Aorta (tissue), 5 donors: ENCODE data around the gene TMEM141. TPM values are rescaled to one million over a fixed set of nuclear protein-coding genes. Genes with fewer than 3 reads are reported as not detected.

Source experiments
- ATAC-seq: fragments of 200-7000 bp; cut with Tn5 transposase; one replicate; pipeline ENCODE4 v1.9.1; 2022; ENCODE audit warnings: moderate library complexity; ENCODE audit not compliant: low FRiP score
- DNase-seq, 2 donors: peaks; one replicate each; pipeline ENCODE4 v3.0.0-alpha.2; 2020
- H3K27ac ChIP-seq, 2 donors: one replicate each; pipeline ENCODE4 v1.5.1; 2013; ENCODE audit warnings: low read length in 2 of 2, mild to moderate bottlenecking in 2 of 2, moderate library complexity in 2 of 2, control low read depth in 1 of 2, inconsistent platforms in 1 of 2, low read depth in 1 of 2
- H3K27me3 ChIP-seq, 2 donors: one replicate each; pipeline ENCODE4 v1.6.1; 2013; ENCODE audit warnings: control low read depth in 1 of 2, low read length in 1 of 2, mild to moderate bottlenecking in 1 of 2, moderate library complexity in 1 of 2; ENCODE audit not compliant: insufficient read depth in 2 of 2, control insufficient read depth in 1 of 2
- H3K36me3 ChIP-seq, 2 donors: one replicate each; pipeline ENCODE4 v1.6.1; 2013; ENCODE audit warnings: control low read depth in 1 of 2, low read length in 1 of 2, mild to moderate bottlenecking in 1 of 2; ENCODE audit not compliant: insufficient read depth in 2 of 2, control insufficient read depth in 1 of 2
- H3K4me1 ChIP-seq, 2 donors: one replicate each; pipeline ENCODE4 v1.6.1; 2013; ENCODE audit warnings: low read length in 2 of 2, control low read depth in 1 of 2, mild to moderate bottlenecking in 1 of 2, moderate library complexity in 1 of 2; ENCODE audit not compliant: insufficient read depth in 2 of 2, control insufficient read depth in 1 of 2
- H3K4me3 ChIP-seq, 2 donors: one replicate each; pipeline ENCODE4 v1.5.1; 2013; ENCODE audit warnings: low read length in 2 of 2, control low read depth in 1 of 2, mild to moderate bottlenecking in 1 of 2
- H3K9me3 ChIP-seq: one replicate; pipeline ENCODE4 v1.6.1; 2013; ENCODE audit warnings: mild to moderate bottlenecking, low read length; ENCODE audit not compliant: control insufficient read depth
- WGBS, 2 donors: extraction: QIAGEN DNeasy Blood & Tissue Kit; methylation state at CpG; one replicate each; pipeline ENCODE4 v1.1.7; 2013; 5-methylcytosine and 5-hydroxymethylcytosine counted together
- intact Hi-C, 2 donors: fragments of 100-400 bp; cut with DNase I; formaldehyde crosslinking; loops; one replicate each; pipeline versions ENCODE4 v1.14.2 to v1.15.0; 2022
- polyA plus RNA-seq, 2 donors: library from polyadenylated mRNA; stranded (reverse); fragments of 200-250 nt; gene quantifications; one replicate each; pipeline ENCODE4 v1.2.3, GENCODE V29; 2013
- total RNA-seq, 2 donors: library from RNA; stranded (reverse); fragmentation: NEBNext Ultra II Directional; extraction: Animal tissue kit (Norgen Biotek cat#: 25700); gene quantifications; one replicate each; pipeline ENCODE4 v1.2.1, GENCODE V29; 2021
- donor health status: healthy with polysubstance abuse.
- donor health status: Bipolar disorder and iron deficiency.
- donor health status: DM: no; HTN: no; CAD: no.
- donor health status: DM: no; HTN: no; CAD: no.
- donor health status: DM: yes; HTN: yes; CAD: no.

The TMEM141 gene
- total and polyA plus RNA-seq, 4 donors = 26.6 to 95.8 (median 42.0) TPM

- DNase-seq (peak in 1 of 2 donors; percentile 62), ATAC-seq (peak; percentile 2)
- peak overlapping the region; percentile 91 to 92 for H3K4me3 ChIP-seq
- intact Hi-C loops = loop anchor here in 1 of 2 donors (5.0 kb wide), 1 partner anchor 34 kb away; the partner anchor contains the start of gene AJM1
- H3K9me3 ChIP-seq = no peaks in the 10 kb centered on the region
- no peaks in the 10 kb centered on the region for H3K4me1 ChIP-seq
- no peak overlapping the region for H3K27ac ChIP-seq
- no peaks in the 10 kb centered on the region for H3K27me3 ChIP-seq
- H3K36me3 ChIP-seq = no peaks in the 10 kb centered on the region
- WGBS, 2 donors = 1% methylated on average over 68 to 93 of the region's 93 CpGs
These were observed 17.1 kb downstream of the TMEM141 start for GRCh38 chr9:136808075-136808805.

- 6% methylated on average over 14 of the region's 14 CpGs for WGBS, 2 donors
- DNase-seq = no peak
- Histone ChIP-seq H3K9me3 (no peaks in the 10 kb centered on the region), H3K4me1 (no peaks in the 10 kb centered on the region), H3K36me3 (no peaks in the 10 kb centered on the region), H3K27me3 (no peaks in the 10 kb centered on the region), H3K27ac (no peak overlapping the region), H3K4me3 (peak overlapping the region; percentile 91 to 92)
- intact Hi-C loops = loop anchor here in 1 of 2 donors (5.0 kb wide), 1 partner anchor 34 kb away; the partner anchor contains the start of gene AJM1
- no peak for ATAC-seq
These were observed 17.6 kb downstream of the TMEM141 start for GRCh38 chr9:136808806-136809158.

GRCh38 chr9:136814725-136815421 is 23.7 kb downstream of the TMEM141 start:
- Histone ChIP-seq H3K9me3 (no peaks in the 10 kb centered on the region), H3K4me3 (no peak overlapping the region), H3K27ac (no peak overlapping the region), H3K36me3 (no peaks in the 10 kb centered on the region), H3K27me3 (no peaks in the 10 kb centered on the region), H3K4me1 (no peaks in the 10 kb centered on the region)
- DNase-seq (no peak), ATAC-seq (no peak)
- intact Hi-C loops = no loop called here
- 90% methylated on average over 13 of the region's 13 CpGs for WGBS, 2 donors

GRCh38 chr9:136815422-136815782 is 24.3 kb downstream of the TMEM141 start:
- H3K27ac ChIP-seq = no peak overlapping the region
- ATAC-seq (no peak), DNase-seq (no peak)
- H3K9me3 ChIP-seq = no peaks in the 10 kb centered on the region
- no peaks in the 10 kb centered on the region for H3K27me3 ChIP-seq
- H3K4me1 ChIP-seq = no peaks in the 10 kb centered on the region
- no peaks in the 10 kb centered on the region for H3K36me3 ChIP-seq
- intact Hi-C loops = no loop called here
- 0 to 1% methylated on average over 1 of the region's 1 CpG for WGBS, 2 donors
- no peak overlapping the region for H3K4me3 ChIP-seq

- Histone ChIP-seq H3K4me1 (no peaks in the 10 kb centered on the region), H3K36me3 (peaks cover 0 to 3% of the 10 kb centered on the region in 2 donors), H3K27me3 (no peaks in the 10 kb centered on the region), H3K27ac (no peak overlapping the region), H3K9me3 (no peaks in the 10 kb centered on the region), H3K4me3 (no peak overlapping the region)
- peak; percentile 53 to 77 for DNase-seq
- intact Hi-C loops = no loop called here
- ATAC-seq = peak; percentile 73
- WGBS, 2 donors = 17 to 18% methylated on average over 45 to 83 of the region's 83 CpGs
These were observed 30.1 kb downstream of the TMEM141 start for GRCh38 chr9:136820971-136821825.

GRCh38 chr9:136821826-136822544 is 30.8 kb downstream of the TMEM141 start:
- H3K4me1 ChIP-seq = no peaks in the 10 kb centered on the region
- 62 to 67% methylated on average over 34 to 42 of the region's 42 CpGs for WGBS, 2 donors
- no peaks in the 10 kb centered on the region for H3K9me3 ChIP-seq
- H3K27me3 ChIP-seq = no peaks in the 10 kb centered on the region
- H3K27ac ChIP-seq = no peak overlapping the region
- intact Hi-C loops = no loop called here
- no peak overlapping the region for H3K4me3 ChIP-seq
- ATAC-seq = no peak
- DNase-seq = peak in 1 of 2 donors; percentile 46
- H3K36me3 ChIP-seq = peaks cover 0 to 3% of the 10 kb centered on the region in 2 donors

- intact Hi-C loops = no loop called here
- no peaks in the 10 kb centered on the region for H3K4me1 ChIP-seq
- DNase-seq = peak in 1 of 2 donors; percentile 59
- no peaks in the 10 kb centered on the region for H3K9me3 ChIP-seq
- H3K27me3 ChIP-seq = no peaks in the 10 kb centered on the region
- H3K36me3 ChIP-seq = peaks cover 0 to 3% of the 10 kb centered on the region in 2 donors
- no peak overlapping the region for H3K4me3 ChIP-seq
- no peak overlapping the region for H3K27ac ChIP-seq
- 89 to 94% methylated on average over 29 to 30 of the region's 30 CpGs for WGBS, 2 donors
- ATAC-seq = no peak
These were observed 32.2 kb downstream of the TMEM141 start for GRCh38 chr9:136823136-136824046.
